DOHH2 (cell line): ENCODE measurements around the gene ABHD17C.

Experiments used
- H3F3A ChIP-seq: fragments of 200-600 bp; sonication (generic), shearing (Covaris generic); 2 replicates; pipeline ENCODE4 v1.6.0; 2016; ENCODE audit warnings: antibody characterized with exemption, mild to moderate bottlenecking; ENCODE audit not compliant: control insufficient read depth, insufficient read depth
- H3K27ac ChIP-seq: fragments of 200-600 bp; sonication (generic); 2 replicates; pipeline ENCODE4 v1.5.1; 2014; ENCODE audit warnings: low read depth, mild to moderate bottlenecking, low read length, moderate library complexity
- H3K27me3 ChIP-seq: fragments of 200-600 bp; sonication (generic); 2 replicates; pipeline ENCODE4 v1.6.1; 2014; ENCODE audit warnings: mild to moderate bottlenecking, low read length, mixed read lengths; ENCODE audit not compliant: control insufficient read depth
- H3K36me3 ChIP-seq: fragments of 200-600 bp; sonication (generic); 2 replicates; pipeline ENCODE4 v1.6.1; 2014; ENCODE audit warnings: mild to moderate bottlenecking, low read length, moderate library complexity, mixed read lengths; ENCODE audit not compliant: control insufficient read depth
- H3K4me1 ChIP-seq: fragments of 200-600 bp; sonication (generic); 2 replicates; pipeline ENCODE4 v1.6.1; 2014; ENCODE audit warnings: mild to moderate bottlenecking, low read length, mixed read lengths; ENCODE audit not compliant: control insufficient read depth
- H3K4me2 ChIP-seq: fragments of 200-600 bp; sonication (generic); 2 replicates; pipeline ENCODE4 v1.6.0; 2014; ENCODE audit warnings: mild to moderate bottlenecking, low read length, moderate library complexity
- H3K4me3 ChIP-seq: fragments of 200-600 bp; sonication (generic); 2 replicates; pipeline ENCODE4 v1.5.1; 2014; ENCODE audit warnings: mild to moderate bottlenecking, low read length, mixed read lengths
- H3K79me2 ChIP-seq: fragments of 200-600 bp; sonication (generic); 2 replicates; pipeline ENCODE4 v1.6.1; 2014; ENCODE audit warnings: mild to moderate bottlenecking, low read length, mixed read lengths; ENCODE audit not compliant: control insufficient read depth
- H3K9me2 ChIP-seq: fragments of 200-600 bp; sonication (generic); replicated peaks from 2 replicates; pipeline ENCODE4 v1.6.1; 2014; ENCODE audit warnings: mild to moderate bottlenecking, low read length, mixed read lengths; ENCODE audit not compliant: control insufficient read depth
- H3K9me3 ChIP-seq: fragments of 200-600 bp; sonication (generic); 2 replicates; pipeline ENCODE4 v1.6.1; 2014; ENCODE audit warnings: antibody characterized with exemption, low read length, mixed read lengths; ENCODE audit not compliant: control insufficient read depth, insufficient read depth
- H4K20me1 ChIP-seq: fragments of 200-600 bp; sonication (generic); 2 replicates; pipeline ENCODE4 v1.6.0; 2014; ENCODE audit warnings: low read depth, mild to moderate bottlenecking, antibody characterized with exemption, low read length, moderate library complexity; ENCODE audit not compliant: control insufficient read depth, insufficient read depth
- CTCF ChIP-seq: fragments of 200-600 bp; sonication (generic); IDR thresholded peaks from one replicate; pipeline ENCODE4 v1.5.1; 2014; ENCODE audit warnings: antibody characterized with exemption, mild to moderate bottlenecking, low read depth, low read length; ENCODE audit not compliant: poor library complexity, severe bottlenecking
- EZH2phosphoT487 ChIP-seq: fragments of 200-600 bp; sonication (generic); IDR thresholded peaks from 2 replicates; pipeline ENCODE4 v1.6.1; 2017; ENCODE audit warnings: borderline replicate concordance, mild to moderate bottlenecking, antibody characterized with exemption, low read length, moderate library complexity, mixed read lengths

ABHD17C gene

GRCh38 chr15:80668546-80669236, 26.4 kb upstream of the ABHD17C start:
- TF ChIP-seq CTCF: no peak
- TF ChIP-seq EZH2phosphoT487: no peak
- Histone ChIP-seq H3K27ac (no peak overlapping the region), H3K79me2 (no peaks in the 10 kb centered on the region), H3K4me3 (no peak overlapping the region), H4K20me1 (no peaks in the 10 kb centered on the region), H3F3A (no peaks in the 10 kb centered on the region), H3K4me2 (no peak overlapping the region), H3K27me3 (no peaks in the 10 kb centered on the region; the same call in 1 of the 2 replicates), H3K9me2 (no peaks in the 10 kb centered on the region), H3K36me3 (no peaks in the 10 kb centered on the region), H3K4me1 (no peaks in the 10 kb centered on the region), H3K9me3 (no peaks in the 10 kb centered on the region)

- Histone ChIP-seq H3K36me3 (no peaks in the 10 kb centered on the region), H3K4me3 (no peak overlapping the region), H3K9me2 (no peaks in the 10 kb centered on the region), H4K20me1 (no peaks in the 10 kb centered on the region), H3F3A (no peaks in the 10 kb centered on the region), H3K27ac (no peak overlapping the region), H3K4me1 (no peaks in the 10 kb centered on the region), H3K4me2 (no peak overlapping the region), H3K79me2 (no peaks in the 10 kb centered on the region), H3K27me3 (no peaks in the 10 kb centered on the region; the same call in 1 of the 2 replicates), H3K9me3 (no peaks in the 10 kb centered on the region)
- TF ChIP-seq CTCF (no peak), EZH2phosphoT487 (no peak)
Measured at GRCh38 chr15:80669663-80670273, 25.3 kb upstream of the ABHD17C start.

GRCh38 chr15:80673561-80674244, 21.4 kb upstream of the ABHD17C start:
- H3K9me2 ChIP-seq: no peaks in the 10 kb centered on the region
- H3K27ac ChIP-seq: no peak overlapping the region
- no peaks in the 10 kb centered on the region for H3K4me1 ChIP-seq
- TF ChIP-seq EZH2phosphoT487 (no peak), CTCF (no peak)
- H3K4me3 ChIP-seq: no peak overlapping the region
- no peaks in the 10 kb centered on the region for H3K79me2 ChIP-seq
- H3K9me3 ChIP-seq: no peaks in the 10 kb centered on the region
- no peak overlapping the region for H3K4me2 ChIP-seq
- no peaks in the 10 kb centered on the region for H3F3A ChIP-seq
- H3K36me3 ChIP-seq: no peaks in the 10 kb centered on the region
- H4K20me1 ChIP-seq: no peaks in the 10 kb centered on the region
- H3K27me3 ChIP-seq: no peaks in the 10 kb centered on the region; the same call in 1 of the 2 replicates
